NCI-H2029 (cell line): ENCODE data around the gene PROSER2.

Experiments used
- DNase-seq: peaks from one replicate; lab custom pipeline; 2025; lab: John Stamatoyannopoulos, UW

Gene PROSER2

DNA sequence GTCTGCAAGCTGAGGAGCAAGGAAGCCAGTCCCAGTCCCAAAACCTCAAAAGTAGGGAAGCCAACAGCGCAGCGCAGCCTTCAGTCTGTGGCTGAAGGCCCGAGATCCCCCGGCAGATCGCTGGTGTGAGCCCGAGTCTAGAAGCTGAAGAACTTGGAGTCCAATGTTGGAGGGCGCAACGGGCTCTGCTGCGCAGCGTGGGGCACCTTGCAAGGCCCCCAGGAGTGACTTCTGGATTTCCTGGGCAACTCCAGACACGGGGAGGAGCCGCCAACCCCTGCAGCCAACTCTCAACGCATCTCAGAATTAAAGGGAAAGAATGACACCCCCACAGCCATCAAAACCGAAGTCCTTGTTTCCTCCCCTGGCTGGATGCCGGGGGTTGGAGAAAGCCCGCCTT, 18.8 kb upstream of the PROSER2 start:
- DNase-seq, result no peak

DNA sequence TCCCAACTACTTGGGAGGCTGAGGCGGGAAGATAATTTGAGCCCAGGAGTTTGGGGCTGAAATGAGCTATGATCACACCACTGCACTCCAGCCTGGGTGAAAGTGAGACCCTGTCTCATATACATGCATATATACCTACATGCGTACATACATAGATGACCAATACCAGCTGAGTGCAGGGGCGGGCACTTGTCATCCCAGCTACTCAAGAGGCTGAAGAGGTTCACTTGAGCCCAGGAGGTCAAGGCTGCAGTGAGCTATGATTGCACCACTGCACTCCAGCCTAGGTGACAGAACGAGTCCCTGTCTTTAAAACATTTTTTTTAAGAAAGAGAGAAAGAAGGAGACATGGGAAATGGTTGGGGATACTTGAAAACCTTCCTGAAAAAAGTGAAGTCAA, 17.4 kb upstream of the PROSER2 start:
- DNase-seq, result no peak

DNA sequence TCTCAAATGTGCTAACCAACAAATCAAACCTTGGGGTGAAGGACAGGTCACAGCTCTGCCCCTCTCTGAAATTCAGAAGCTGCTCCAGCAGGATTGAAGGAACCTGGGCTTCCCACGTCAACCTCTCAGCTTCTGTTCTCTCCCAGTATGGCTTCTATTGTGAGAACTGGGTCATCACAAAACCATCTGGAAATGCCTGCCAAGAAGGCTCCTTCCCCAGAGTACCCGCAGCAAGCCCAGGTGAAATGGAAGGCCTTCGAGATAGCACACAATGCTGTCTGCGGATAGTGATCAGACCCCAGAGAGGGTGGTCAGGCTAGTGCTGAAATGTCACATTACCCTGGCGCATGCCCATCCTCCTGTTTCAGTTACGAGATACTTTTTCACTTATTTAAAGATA, 16.4 kb upstream of the PROSER2 start:
- DNase-seq, result no peak

DNA sequence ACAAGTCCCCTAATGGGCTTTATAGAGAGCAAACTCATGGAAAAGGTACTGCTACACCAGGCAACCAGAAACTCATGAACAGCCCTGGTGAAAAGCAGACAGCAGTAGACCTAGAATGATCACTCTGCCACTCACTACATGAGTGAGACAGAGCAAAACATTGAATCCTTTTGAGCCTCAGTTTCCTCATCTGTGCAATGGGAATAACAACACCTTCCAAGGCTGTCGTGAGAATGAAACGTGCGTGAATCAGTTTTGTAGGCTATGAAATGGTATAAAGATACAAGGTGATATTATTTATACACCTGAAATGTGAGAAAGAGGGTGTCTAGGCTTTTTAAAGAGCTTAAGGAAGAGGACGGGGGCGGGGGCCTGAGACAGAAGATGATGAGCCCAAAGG, 14.3 kb upstream of the PROSER2 start:
- DNase-seq, result no peak

DNA sequence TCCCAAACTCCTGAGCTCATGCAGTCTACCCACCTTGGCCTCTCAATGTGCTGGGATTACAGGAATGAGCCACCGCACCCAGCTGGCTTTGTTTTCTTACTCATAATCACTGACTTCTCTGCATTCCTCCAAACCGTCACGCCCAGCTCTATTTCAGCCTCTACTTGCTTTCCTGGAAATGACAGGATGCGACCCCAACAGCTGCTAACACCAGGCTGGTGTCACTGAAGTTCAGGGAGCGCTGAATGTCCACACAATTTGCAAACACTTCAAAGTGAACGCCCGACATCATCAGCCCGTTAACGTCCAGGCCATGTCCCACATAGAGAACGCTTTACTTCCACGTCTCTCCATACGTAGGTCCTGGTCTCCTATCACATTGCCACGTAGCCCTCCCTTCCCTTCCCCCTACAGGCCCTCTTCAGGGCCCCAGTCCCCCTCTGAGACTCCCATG, 12.8 kb upstream of the PROSER2 start:
- no peak for DNase-seq

DNA sequence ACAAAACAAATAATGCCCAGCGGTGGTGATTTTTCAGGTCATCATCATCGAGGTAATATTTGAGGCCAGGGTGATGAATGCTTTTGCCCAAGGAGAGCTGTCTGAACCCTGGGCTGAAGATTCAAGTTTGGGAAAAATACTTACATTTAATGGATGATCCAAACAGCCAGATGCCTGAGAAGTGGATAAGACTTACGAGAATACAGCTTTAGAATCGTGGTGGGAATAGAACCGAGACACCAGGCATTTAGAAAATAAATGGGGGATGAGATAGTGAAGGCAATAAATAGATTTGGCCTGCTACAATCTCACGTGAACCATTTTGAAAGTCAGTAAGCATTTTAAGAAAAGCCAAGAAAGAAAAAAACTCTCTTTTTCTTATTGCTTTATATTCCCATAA, 12.2 kb upstream of the PROSER2 start:
- DNase-seq, result no peak

DNA sequence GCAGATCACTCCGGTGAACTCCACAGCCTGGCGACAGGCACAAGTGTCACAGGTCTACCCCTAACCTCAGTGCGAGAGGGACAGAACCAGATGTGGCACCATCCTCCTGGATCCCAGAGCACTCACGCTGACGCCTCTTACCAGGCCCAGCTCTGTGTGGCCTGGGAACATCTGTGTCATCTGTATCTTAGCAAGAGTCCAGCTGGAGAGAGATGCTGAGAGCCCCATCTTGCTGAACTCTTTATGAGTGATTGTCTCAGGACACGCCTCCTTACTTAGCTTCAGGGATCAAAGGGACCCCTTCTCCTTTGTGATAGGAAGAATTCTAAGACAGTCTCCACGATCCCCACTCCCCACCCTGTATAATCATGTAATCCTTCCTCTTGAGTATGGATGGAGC, 10.0 kb upstream of the PROSER2 start:
- no peak for DNase-seq

DNA sequence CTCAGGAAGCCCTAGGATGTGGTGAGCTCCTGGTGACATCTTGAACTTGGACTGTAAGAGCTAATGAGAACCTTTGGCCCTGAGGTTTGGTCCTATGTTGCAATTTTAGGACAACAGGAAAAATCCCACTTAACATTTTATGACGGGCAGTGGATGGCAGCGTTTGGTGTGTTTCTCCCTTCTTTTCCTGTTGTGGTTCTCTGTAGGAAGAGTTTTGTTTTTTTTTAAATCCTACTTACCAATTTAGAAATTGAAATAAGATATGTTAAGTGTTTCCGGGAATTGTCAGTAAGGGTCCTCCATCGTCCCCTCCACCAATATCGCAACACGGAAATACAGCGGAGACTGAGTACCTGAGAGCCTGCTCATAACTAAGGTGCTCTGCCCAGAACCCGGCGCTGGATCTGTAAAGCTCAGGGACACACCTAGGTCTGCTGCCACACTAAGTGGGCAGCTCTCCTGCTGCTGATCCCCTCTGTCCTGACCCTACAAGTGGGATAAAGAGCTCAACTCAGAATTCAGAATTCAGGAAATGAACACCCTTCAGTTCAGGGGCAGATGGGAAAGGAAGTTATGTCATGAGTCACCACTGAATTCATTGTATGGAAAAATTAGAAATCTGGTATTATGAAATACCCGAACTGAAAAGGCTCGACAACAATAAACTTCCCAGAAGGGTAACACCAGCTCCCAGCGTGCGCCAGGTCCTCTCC, 9.1 kb upstream of the PROSER2 start:
- DNase-seq, result no peak

DNA sequence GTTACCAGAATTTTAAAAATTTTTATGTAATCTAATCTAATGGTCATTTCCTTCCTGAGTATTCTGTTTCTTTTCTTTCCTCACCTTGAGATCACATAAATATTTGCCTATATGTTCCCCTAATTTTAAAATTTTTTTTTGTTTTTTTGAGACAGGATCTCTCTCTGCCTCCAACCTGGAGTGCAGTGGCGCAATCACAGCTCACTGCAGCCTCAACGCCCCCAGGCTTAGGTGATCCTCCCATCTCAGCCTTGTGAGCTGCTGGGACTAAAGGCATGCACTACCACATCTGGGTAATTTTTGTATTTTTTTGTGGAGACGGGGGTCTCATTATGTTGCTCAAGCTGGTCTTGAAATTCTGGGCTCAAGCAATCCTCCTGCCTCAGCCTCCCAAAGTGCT, 4.1 kb upstream of the PROSER2 start:
- no peak for DNase-seq

DNA sequence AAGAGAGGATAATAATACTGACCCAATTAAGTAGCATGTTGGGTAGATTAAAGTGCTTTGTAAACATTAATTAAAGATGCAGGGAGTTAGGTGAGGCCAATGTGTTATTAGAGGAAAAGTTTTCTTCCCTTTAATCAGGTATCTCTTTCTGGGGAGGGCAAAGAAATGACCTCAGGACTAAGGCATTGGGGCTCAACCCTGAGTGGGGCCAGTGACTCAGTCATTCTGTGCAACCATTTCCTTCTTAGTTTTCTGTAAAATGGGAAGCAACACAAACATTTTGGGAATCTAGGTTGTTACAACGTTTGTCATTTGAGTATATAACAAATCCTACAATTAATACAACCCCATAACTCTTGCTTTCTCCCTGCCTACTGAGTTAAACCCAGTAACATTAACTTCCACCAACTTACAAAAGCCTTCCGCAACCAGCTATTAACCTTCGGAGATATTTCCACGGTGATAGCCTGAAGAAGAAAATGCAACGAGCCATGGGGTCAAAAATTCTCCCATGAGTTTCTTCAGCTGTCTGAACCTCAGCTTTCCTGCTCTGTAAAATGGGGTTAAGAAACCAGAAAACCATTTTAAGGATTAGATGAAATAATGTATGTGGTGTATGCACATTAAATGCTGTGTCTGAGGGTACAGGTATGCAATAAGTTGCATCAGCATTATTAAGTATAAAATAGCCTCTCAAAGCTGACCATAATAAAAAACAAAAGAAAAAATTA, 965 bp upstream of the PROSER2 start:
- no peak for DNase-seq

DNA sequence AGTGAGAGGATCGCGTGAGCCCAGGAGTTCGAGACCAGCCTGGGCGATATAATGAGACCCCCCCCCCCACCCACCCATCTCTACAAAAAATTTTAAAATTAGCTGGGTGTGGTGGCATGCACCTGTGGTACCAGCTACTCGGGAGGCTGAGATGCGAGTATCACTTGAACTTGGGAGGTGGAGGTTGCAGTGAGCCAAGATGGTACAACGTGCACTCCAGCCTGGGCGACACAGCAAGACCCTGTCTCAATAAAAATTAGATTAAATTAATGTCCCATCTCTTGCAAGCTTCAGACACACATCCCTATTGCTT, 391 bp upstream of the PROSER2 start:
- no peak for DNase-seq

DNA sequence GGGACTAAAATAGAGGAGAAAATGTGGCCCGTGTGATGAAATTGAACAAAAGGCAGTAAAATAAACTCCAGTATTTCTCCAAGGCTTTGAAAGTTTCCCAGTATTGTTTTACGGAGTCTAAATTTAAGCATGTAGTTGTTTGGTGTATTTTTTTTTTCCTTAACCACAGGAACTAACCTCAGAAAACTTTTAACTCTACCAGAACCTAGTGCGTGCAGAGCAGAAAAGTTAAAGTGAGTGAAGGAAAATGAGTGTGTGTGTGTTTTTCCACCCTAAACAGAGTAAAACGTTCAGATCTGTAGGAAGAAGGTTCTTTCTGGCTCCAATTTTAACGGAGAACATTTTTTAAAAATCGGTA, 812 bp downstream of the PROSER2 start:
- DNase-seq, result no peak

DNA sequence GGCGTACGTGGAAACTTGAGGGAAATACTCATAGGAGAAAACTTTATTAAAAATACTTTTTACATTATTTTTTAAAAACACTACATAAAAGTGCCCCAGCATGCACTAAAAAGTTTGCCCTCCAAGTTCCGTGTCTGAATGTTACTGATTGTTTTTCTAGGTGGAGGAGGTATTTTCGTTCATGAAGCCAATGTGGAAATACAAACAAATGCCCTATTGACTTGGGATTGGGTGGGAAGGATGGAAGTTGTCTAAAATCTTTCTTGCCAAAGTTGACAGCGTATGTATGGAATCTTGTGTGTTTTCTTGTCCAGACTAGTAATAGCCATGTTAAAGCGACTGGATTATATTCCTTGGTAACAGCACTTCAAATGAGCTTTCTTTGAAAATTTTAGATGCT, 1.2 kb downstream of the PROSER2 start:
- no peak for DNase-seq

DNA sequence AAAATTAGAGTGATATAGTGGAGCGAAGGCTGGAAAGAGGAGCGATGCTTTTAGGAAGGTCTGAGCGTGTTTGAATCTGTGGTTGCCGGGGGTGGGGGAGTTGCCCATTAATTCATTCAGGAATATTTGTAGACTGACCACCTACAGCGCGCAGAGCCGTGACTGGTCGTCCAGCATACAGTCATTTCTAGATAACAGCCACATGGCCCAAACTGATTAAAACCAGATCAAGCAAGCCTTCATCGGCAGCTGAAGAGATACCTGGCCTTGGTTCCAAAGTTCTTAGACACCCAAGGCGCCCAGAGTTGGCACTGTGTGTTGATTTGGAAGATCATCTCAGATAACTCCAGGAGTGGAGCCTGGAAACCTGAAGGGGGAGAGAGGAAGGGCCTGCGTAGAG, 1.7 kb downstream of the PROSER2 start:
- DNase-seq, result no peak

DNA sequence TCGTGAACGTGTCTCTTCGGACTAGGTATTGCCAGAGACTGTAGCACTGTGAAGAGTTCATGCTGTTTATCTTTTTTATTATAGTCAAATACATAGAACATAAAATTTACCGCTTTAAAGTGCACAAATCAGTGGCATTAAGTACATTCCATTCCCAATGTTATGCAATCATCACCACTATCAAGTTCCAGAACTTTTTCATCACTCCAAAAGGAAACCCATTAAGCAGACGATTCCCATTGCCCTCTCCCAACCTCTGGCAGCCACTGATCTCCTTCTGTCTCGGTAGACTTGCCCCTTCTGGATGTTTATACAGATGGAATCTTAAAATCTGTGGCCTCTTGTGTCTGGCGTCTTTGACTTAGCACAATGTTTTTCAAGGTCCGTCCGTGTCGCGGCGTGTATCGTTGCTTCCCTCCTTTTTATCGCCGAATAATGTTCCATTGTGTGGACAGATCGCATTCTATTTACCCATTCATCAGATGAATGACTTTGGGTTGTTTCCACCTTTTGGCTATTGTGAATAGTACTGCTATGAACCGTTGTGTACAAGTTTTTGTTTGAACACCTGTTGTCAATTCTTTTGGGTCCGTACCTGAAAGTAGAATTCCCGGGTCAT, 2.7 kb downstream of the PROSER2 start:
- no peak for DNase-seq

DNA sequence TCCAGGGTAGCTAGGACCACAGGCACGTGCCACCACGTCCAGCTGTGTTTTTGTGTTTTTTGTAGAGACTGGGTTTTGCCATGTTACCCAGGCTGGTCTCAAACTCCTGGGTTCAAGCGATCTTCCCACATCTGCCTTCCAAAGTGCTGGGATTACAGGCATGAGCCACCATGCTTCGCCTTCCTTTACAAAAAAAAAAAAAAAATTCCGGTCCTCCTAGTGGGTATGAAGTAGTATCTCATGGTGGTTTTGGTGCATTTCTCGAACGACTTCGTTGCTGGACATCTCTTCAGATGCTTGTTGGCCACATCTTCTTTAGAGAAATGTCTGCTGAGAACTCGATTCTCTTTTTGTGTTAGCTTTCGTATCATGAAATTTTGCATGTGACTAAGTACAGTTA, 3.9 kb downstream of the PROSER2 start:
- DNase-seq, result no peak

DNA sequence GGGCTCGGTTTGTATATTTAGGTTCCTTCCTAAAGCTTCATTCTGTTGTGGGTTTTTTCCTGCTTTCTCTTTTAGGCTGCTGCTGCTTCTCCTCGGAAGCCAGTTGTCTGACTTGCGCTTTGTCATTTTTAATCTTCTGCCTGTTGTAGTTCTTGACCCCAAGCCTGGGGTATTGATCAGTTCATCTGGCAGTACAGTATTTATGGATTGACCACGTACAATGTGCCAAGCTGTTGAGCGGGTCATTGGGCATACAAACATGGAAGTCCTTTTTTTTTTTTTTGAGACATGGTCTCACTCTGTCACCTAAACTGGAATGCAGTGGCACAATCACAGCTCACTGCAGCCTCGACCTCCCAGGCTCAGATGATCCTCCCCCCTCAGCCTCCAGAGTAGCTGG, 4.3 kb downstream of the PROSER2 start:
- DNase-seq, result no peak

DNA sequence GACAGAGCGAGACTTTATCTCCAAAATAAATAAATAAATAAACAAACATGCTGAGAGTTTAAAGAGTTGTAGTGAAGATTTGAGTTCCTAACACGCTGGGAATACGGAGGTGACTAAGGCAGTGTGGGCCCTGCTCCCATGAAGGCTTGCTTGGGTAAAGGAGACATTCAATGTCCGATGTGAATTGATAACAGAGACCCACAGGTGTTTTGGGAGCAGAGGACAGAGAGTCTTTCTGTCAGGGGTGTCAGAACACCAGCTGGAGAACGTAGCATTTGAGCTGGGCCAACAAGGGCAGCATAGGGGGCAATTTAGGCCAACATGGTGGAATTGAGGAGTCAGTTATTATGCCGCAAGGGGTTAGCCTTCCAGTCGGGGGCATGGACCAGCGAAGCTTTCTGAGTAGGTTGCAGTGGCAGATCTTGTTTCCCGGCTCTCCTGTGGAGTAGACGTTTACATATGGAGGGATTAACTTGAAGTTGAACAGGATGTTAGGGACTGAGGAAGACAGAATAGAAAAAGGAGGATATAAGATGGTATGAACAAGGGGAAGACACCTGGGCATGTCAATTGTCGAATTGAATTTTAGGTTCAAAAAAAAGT, 5.6 kb downstream of the PROSER2 start:
- no peak for DNase-seq

DNA sequence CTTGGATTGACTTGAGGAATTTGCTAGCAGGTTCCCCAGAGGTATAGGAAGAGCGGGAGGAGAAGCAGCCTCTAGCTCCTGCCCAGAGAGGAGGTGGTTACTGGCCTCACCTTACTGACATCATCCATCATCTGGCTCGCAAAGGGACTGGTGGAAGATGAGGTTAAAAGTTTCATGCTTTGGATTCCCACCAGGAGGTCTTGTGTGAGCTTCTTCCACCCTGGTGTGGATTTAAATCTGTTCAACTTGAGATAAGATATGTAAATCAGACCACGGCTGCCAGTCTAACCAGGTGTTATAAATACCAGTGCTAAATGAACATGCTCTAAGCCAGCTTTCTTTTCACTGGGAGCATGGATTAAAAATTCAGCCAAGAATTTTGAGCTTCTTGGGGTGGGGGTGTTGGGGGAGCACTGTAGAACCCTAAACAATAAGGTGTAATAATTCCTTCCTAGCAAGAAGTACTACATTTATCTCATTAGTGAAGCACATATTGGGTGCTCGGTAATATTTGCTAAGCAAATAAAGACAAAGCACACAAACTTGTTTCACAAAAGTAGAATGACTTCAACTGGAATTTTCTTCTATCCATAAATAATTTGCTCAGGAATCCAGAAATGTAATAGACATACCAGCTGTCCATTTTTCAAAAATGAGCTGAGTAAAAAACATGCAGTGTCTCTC, 7.8 kb downstream of the PROSER2 start:
- DNase-seq, result no peak

DNA sequence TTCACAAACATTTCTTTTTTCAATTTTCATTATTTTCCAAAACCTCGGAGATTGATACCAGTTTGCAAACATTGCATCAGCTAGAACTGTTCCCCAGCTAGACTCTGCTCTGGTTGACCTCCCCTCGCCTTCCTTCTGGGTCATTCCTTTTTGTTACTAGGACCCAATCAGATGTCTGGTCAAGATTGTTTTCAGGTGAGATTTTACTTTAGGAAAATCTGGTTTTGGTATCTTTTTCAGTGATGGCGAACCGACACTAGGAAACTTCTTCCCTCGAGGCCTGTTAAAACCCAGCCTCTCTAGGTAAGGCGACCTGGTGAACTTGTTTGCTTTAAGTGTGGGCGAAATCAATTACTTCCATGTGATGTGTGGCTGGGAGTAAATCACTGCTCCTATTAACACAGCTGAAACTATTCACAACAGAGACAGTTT, 8.4 kb downstream of the PROSER2 start:
- DNase-seq, result no peak

DNA sequence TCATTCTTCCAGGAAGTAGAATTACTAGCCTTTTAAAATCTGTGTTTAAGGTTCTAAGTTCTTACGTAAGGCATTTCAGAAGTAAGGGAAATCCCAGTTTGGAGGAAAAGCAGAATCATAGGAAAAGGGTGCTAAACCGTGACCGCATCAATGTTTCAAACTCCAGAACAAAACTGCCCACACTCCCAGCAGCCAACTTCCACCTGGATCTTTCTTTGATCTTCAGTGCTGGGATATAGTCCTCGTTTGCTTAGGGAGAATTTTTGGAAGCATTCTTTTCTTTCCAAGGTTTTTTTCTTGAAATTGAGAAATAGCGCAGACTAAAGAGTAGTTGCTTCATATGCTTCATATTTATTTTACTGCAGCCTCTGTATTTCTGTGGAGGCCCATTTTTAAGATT, 8.9 kb downstream of the PROSER2 start:
- no peak for DNase-seq

DNA sequence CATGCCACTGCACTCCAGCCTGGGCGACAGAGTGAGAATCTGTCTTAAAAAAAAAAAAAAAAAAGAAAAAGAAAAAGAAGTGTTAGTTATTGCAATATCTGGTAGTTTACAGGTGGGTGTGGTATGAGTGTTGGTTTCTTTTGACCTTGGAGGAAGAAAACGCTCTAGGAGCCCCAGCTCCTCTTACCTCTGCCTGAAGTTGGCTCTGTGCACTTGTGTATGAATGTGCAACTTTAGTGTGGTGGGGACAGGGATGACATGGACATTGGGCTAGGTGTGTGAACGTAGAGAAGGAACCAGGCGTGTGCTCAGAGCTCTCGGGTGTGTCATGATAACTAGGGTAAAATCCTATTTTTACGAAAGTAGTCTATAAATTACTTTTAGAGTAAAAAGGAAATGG, 11.9 kb downstream of the PROSER2 start:
- DNase-seq, result no peak

DNA sequence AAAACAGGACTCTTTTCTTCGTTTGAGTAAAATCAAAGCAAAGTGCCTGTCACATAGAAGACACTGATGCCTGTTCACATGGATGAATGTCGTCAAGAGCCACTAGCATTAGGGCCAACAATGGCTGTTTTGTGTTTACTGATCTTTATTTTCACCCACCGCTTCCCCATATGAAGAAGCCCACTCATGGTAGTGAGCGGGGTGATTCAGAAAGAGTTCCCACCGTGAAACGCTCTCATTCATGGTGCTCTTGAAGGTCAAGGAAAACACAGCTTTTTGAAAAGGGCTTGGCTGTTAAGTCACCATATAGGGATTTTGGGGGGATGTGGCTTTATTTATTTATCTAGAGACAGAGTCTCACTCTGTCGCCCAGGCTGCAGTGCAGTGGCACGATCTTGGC, 12.5 kb downstream of the PROSER2 start:
- DNase-seq, result no peak
